Fibroblast of pulmonary artery (primary cell): ENCODE measurements around the gene KRT81.

Source experiments
- DNase-seq: peaks from one replicate; pipeline ENCODE4 v3.0.0-alpha.2; 2010; ENCODE audit warnings: low read depth
- H3K4me3 ChIP-seq: replicated peaks from 2 replicates; pipeline ENCODE4 v1.5.1; 2011; ENCODE audit warnings: low read depth, mild to moderate bottlenecking, control low read depth, low read length, moderate library complexity
- TF ChIP-seq, protein P1 (sequence below): IDR thresholded peaks from 2 replicates; pipeline ENCODE4 v1.5.1; 2011; ENCODE audit warnings: mild to moderate bottlenecking, control low read depth, low read length, inconsistent platforms; ENCODE audit errors: missing control alignments

The KRT81 gene

DNA sequence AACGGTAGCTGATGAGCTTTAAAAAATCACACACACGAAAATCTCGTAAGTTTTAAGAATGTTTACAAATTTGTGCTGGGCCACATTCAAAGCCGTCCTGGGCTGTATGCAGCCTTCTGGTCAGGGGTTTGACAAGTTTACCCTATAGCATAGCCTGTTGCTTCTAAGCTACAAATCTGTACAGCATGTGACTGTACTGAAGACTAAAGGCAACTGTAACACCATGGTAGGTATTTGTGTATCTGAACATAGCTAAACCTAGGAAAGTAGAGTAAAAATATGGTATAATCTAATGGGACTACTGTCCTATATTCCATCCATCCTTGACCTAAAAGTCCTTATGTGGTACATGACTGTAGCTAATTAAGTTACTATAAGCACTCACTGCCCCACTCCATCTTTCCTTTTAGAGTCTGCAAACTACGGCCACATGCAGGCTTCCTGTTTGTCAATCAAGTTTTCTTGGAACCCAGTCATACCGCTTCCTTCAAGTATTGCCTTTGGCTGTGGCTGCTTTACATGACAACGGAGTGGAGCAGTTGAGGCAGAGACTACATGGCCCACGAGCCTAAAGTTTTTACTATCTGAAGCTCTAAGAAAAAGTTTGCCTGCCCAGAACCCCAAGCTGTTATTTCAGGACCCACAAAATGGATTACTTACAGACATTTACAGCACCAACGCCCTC, 39.8 kb downstream of the KRT81 start:
- TF ChIP-seq, protein P1, sequence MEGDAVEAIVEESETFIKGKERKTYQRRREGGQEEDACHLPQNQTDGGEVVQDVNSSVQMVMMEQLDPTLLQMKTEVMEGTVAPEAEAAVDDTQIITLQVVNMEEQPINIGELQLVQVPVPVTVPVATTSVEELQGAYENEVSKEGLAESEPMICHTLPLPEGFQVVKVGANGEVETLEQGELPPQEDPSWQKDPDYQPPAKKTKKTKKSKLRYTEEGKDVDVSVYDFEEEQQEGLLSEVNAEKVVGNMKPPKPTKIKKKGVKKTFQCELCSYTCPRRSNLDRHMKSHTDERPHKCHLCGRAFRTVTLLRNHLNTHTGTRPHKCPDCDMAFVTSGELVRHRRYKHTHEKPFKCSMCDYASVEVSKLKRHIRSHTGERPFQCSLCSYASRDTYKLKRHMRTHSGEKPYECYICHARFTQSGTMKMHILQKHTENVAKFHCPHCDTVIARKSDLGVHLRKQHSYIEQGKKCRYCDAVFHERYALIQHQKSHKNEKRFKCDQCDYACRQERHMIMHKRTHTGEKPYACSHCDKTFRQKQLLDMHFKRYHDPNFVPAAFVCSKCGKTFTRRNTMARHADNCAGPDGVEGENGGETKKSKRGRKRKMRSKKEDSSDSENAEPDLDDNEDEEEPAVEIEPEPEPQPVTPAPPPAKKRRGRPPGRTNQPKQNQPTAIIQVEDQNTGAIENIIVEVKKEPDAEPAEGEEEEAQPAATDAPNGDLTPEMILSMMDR: no peak
- no peak for DNase-seq
- no peak overlapping the region for H3K4me3 ChIP-seq

DNA sequence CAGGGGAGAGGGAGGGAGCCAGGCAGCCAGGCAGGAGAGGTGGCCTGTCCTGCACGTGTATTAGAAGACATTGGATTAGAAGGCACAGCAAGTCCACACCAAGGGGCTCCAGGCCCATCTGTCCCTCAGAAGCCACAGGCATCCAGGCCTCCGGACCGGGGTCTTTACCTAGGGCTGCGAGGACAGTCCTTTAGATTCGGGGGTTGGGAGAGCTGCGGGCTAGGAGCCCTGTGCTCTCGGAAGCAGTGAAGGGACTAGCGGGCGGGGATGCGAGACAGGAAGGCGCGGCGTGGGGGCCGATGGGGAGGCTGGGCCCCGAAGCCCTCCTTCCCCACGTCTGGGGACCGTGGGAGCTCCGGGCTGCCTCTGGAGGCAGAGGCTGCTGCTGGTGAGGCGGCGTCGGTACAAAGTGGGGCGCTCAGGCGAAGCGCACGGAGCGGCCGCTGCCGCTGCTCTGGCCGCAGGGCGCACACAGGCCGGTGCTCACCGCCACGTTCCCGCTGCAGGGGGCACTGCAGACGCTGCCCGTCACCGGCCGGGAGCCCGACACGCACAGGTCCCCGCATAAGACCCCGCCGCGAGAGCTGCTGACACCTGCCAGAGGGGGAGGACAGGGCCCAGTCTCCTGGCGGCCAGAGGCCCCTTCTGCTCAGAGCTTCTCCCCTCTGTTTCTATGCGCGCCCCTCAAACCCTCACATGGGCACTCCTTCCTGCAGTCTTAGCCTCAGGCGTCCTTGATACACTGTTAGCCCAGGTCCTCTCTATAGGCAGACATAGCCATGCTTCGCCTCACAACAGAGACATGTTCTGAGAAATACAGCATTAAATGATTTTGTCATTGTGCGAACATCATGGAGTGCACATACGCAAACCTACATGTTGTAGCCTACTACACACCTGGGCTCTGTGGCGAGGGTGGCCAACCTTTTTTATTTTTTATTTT, 41.0 kb downstream of the KRT81 start:
- no peak overlapping the region for H3K4me3 ChIP-seq
- no peak for DNase-seq
- TF ChIP-seq, protein P1: no peak

DNA sequence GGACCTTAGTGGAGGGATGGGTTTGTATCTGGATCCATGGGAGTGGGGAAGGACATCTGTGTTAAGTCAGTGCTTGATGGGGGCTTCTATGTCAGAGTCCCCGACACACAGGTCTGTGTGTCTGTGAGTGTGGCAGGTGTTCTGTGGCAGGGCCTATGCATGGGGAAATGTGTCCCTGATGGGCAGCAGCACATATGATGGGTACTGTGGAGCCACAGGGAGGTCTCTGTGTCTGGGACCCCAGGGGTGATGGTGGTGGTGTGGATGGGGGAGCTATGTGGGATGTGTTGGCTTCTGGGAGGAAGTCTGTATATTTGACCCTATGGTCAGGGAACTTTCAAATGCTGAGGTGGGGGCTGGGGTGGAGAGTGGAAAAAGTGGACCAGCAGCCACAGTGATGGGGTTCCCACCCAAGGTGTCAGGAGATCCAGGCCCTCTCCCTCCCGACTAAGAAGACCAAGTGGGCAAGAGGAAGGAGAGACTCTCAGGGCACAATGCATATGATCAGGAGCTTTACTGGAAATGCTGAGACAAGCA, 41.8 kb downstream of the KRT81 start:
- TF ChIP-seq, protein P1: no peak
- H3K4me3 ChIP-seq: no peak overlapping the region
- no peak for DNase-seq

DNA sequence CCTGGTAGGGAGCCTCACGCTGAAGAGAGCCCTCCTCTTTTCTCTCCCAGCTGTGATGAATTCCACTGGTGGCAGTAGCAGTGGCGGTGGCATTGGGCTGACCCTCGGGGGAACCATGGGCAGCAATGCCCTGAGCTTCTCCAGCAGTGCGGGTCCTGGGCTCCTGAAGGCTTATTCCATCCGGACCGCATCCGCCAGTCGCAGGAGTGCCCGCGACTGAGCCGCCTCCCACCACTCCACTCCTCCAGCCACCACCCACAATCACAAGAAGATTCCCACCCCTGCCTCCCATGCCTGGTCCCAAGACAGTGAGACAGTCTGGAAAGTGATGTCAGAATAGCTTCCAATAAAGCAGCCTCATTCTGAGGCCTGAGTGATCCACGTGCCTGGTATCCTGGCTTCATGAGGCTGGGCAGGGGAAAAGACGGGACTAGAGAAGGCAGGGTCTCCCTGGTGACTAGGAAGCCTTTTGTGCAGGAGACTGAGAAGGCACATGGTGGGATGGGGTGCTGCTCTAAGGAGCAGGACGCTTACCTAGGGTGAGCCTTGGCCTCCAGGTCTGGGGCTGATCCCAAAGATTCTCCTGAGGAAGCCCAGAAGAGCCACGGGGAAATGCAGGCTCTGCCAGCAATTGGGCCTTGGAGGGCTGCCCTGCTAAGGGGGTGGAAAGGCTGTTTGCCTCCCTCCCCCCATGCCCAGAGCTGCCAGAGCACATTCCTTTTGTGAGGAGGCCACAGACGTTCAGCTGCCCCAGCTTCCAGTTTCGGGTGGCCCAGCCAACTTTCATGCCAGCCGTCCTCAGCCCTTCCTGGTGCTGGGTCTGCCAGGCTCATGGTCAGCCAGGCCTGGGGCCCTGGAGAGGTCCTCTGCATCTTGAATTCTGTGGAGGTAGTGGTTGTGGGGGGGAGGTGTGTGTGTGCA, 42.5 kb downstream of the KRT81 start:
- no peak overlapping the region for H3K4me3 ChIP-seq
- no peak for DNase-seq
- TF ChIP-seq, protein P1: no peak

DNA sequence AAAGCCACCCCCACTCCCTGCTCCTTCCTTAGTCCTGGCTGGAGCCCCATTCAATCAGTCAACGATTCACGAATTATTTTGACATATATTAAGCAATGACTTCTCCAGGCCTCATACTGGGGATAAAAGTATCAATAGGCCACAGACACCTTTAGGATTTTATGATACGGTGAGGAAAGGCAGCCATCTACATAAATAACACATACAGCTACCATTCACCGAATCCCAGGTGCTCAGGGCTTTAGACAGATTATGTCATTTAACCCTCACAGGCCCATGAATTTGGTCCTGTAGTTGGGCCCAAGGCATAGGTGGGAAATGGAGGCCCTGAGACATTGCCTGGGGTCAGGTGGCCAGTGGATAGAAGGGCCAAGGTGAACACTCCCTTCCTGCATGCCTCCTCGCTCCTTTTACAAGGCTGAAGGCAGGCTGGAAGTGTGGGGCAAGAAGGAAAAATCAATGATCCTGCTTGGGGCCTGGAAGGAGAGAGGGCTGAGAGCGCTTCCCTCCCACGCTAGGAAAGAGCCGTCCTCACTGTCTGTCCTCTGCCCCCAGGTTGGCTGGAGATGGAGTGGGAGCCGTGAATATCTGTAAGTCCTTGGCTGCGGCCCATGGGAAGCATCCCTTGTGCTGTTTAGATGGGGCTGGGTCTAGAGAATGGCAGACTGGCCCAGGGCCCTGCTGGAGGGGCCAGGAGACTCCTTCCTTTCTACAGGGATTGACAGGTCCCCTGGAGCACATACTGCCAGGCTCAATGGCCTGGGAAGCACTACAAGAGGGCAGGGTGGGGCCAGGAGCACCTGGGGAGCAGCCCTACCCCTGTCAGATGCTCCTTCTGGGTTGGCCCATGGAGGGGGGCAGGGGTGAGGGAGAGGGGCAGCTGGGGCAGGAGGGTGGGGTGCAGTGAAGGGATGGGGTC, 43.5 kb downstream of the KRT81 start:
- H3K4me3 ChIP-seq: no peak overlapping the region
- TF ChIP-seq, protein P1: no peak
- no peak for DNase-seq
